OCI-LY3 (cell line): ENCODE results near the gene GART.

Experiments
- CTCF ChIP-seq: fragments of 200-600, 300-600 bp; sonication (generic); IDR thresholded peaks from 2 replicates; pipeline ENCODE4 v1.5.1; 2014; ENCODE audit warnings: antibody characterized with exemption, low read length, low read depth
- EZH2phosphoT487 ChIP-seq: fragments of 200-600 bp; shearing (Covaris generic); IDR thresholded peaks from 2 replicates; pipeline ENCODE4 v1.6.1; 2018; ENCODE audit warnings: antibody characterized with exemption, mixed run types, low read depth

GRCh38 chr21:33492571-33492970 is 49.3 kb downstream of the GART start:
- TF ChIP-seq CTCF (no peak), EZH2phosphoT487 (no peak)
